ENCODE data around the gene ENAH.

DNA sequence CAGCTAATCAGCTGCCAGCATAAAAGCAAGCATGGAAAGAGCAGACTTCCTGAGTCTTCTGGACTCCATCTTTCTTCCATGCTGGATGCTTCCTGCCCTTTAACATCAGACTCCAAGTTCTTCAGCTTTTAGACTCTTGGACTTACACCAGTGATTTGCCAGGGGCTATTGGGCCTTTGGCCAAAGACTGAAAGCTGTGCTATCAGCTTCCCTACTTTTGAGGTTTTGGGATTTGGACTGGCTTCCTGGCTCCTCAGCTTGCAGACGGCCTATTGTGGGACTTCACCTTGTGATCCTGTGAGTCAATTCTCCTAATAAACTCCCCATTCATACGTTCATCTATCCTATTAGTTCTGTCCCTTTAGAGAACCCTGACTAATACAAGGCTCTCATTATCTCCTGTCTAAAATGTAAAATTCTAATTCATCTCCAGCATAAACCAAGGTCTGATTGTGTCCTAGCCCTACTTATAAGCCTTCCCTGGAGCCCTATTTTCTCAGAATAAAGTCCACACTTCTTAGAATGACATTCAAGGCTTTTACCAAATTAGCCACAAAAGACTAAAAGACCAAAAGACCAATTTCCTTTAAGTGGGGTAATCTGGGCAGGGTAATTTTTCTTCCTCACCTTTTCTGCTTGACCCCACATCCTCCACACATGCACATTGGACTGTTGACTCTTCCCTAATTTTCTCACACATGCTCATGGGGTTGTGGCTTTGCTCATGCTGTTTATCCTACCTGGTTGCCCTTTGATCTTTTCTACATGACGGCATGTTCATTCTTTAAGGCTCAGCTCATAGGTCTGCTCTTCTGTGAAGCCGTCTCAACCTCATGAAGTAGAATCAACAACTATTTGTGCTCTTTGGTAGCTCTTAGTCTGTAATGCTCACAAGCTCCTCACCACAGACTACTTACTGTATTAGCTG lies 18.1 kb upstream of the ENAH start:
- TF ChIP-seq POLR2A (IDR thresholded peaks at IDR 0.05; ENCODE audit: low read length) = no peak
- no peak for TF ChIP-seq GATA1 (IDR thresholded peaks at IDR 0.05; ENCODE audit: low read depth, low read length)

All from erythroblast (primary cell).